Ectodermal cell (in vitro differentiated cells): ENCODE measurements around the gene CCBE1.

Source experiments
- H3K27ac ChIP-seq: 2 replicates; pipeline ENCODE4 v1.7.0; 2013; ENCODE audit warnings: mild to moderate bottlenecking, low read depth, low read length; ENCODE audit not compliant: insufficient read depth, poor library complexity, severe bottlenecking
- H3K27me3 ChIP-seq: 2 replicates; pipeline ENCODE4 v1.7.0; 2013; ENCODE audit warnings: mild to moderate bottlenecking, low read length; ENCODE audit not compliant: insufficient read depth, control insufficient read depth, poor library complexity, severe bottlenecking
- H3K36me3 ChIP-seq: one replicate; pipeline ENCODE4 v1.7.0; 2013; ENCODE audit warnings: low read length; ENCODE audit not compliant: control insufficient read depth, insufficient read depth
- H3K4me1 ChIP-seq: one replicate; pipeline ENCODE4 v1.7.0; 2013; ENCODE audit warnings: low read length; ENCODE audit not compliant: control insufficient read depth, insufficient read depth
- H3K4me3 ChIP-seq: 2 replicates; pipeline ENCODE4 v1.7.0; 2013; ENCODE audit warnings: low read depth, low read length, control low read depth; ENCODE audit not compliant: insufficient read depth
- H3K9me3 ChIP-seq: 2 replicates; pipeline ENCODE4 v1.7.0; 2013; ENCODE audit warnings: mild to moderate bottlenecking, low read length, moderate library complexity; ENCODE audit not compliant: control insufficient read depth
- WGBS, 2 experiments: methylation state at CpG; one replicate each; pipeline ENCODE4 v1.1.7; 2013; ENCODE audit warnings: missing lambda C conversion rate in 2 of 2; 5-methylcytosine and 5-hydroxymethylcytosine counted together

Gene CCBE1

DNA sequence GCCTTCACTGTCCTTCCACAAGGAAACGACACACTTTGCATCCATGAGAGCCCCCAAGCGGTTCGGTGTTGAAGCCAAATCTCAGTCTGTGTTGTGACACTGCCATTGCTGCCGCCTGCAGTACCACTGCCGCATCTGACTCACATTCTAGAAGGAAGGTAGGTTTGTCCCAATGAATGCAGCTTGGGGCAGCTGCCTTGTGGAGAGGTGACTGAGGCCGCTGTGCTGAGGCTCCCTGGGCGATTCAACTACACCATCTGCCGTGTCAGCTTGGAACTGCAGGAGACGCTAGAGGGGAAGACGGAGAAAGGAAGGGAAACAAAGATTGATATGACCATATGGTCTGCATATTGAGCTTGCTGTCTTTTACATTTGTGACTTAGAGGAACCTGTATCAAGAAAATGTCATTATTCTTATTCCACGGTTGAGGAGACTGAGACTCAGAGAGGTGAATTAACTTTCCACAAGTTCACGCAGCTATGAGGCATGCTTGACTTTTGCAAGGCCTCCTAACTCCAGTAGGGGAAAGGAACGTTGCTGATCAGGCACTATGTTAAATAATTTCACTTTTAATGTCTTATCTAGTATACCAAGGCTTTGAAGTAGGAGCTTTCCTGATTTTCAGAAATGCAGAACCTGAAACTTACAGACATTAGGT is 294.7 kb downstream of the CCBE1 start:
- Histone ChIP-seq H3K36me3 (no peaks in the 10 kb centered on the region), H3K27ac (no peak overlapping the region), H3K9me3 (no peaks in the 10 kb centered on the region), H3K27me3 (no peaks in the 10 kb centered on the region), H3K4me1 (no peaks in the 10 kb centered on the region), H3K4me3 (no peak overlapping the region)
- 14 to 15% methylated on average over 13 of the region's 13 CpGs for WGBS, 2 experiments

DNA sequence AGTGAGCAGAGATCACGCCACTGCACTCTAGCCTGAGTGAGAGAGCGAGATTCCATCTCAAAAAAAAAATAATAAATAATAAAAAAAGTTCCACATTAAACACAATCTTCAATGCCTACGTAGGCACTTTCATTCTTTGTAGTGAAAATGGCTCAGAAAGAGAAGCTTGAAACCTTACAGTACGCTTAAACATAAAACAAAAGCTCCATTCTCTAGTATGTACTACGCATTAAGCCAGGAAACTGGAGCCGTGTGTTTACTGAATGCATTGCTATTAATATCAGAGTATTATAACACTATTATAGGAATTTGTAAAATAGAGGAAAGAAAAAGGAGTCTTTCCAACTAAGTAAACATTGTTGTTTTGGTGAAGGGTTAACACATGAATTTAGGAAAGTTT is 296.8 kb downstream of the CCBE1 start:
- no peaks in the 10 kb centered on the region for H3K9me3 ChIP-seq
- 89 to 96% methylated on average over 3 to 4 of the region's 6 CpGs for WGBS, 2 experiments
- no peaks in the 10 kb centered on the region for H3K36me3 ChIP-seq
- no peaks in the 10 kb centered on the region for H3K4me1 ChIP-seq
- no peak overlapping the region for H3K27ac ChIP-seq
- no peaks in the 10 kb centered on the region for H3K27me3 ChIP-seq
- H3K4me3 ChIP-seq: no peak overlapping the region

GRCh38 chr18:59395226-59396175 is 301.7 kb downstream of the CCBE1 start:
- Histone ChIP-seq H3K4me3 (no peak overlapping the region), H3K4me1 (no peaks in the 10 kb centered on the region), H3K27me3 (peaks cover 39% of the 10 kb centered on the region), H3K9me3 (no peaks in the 10 kb centered on the region), H3K27ac (no peak overlapping the region), H3K36me3 (no peaks in the 10 kb centered on the region)
- WGBS, 2 experiments: 76 to 84% methylated on average over 9 to 10 of the region's 10 CpGs

- H3K36me3 ChIP-seq: no peaks in the 10 kb centered on the region
- no peaks in the 10 kb centered on the region for H3K9me3 ChIP-seq
- WGBS, 2 experiments: 90 to 93% methylated on average over 3 of the region's 3 CpGs
- H3K4me3 ChIP-seq: no peak overlapping the region
- H3K27me3 ChIP-seq: peaks cover 59% of the 10 kb centered on the region
- H3K4me1 ChIP-seq: no peaks in the 10 kb centered on the region
- no peak overlapping the region for H3K27ac ChIP-seq
Observed at GRCh38 chr18:59393381-59393780, 303.8 kb downstream of the CCBE1 start.

- Histone ChIP-seq H3K36me3 (no peaks in the 10 kb centered on the region), H3K4me1 (peaks cover 15% of the 10 kb centered on the region), H3K27ac (no peak overlapping the region), H3K4me3 (no peak overlapping the region), H3K9me3 (no peaks in the 10 kb centered on the region), H3K27me3 (peaks cover 94% of the 10 kb centered on the region)
- 80 to 83% methylated on average over 4 of the region's 4 CpGs for WGBS, 2 experiments
Observed at GRCh38 chr18:59388817-59389216, 308.4 kb downstream of the CCBE1 start.

DNA sequence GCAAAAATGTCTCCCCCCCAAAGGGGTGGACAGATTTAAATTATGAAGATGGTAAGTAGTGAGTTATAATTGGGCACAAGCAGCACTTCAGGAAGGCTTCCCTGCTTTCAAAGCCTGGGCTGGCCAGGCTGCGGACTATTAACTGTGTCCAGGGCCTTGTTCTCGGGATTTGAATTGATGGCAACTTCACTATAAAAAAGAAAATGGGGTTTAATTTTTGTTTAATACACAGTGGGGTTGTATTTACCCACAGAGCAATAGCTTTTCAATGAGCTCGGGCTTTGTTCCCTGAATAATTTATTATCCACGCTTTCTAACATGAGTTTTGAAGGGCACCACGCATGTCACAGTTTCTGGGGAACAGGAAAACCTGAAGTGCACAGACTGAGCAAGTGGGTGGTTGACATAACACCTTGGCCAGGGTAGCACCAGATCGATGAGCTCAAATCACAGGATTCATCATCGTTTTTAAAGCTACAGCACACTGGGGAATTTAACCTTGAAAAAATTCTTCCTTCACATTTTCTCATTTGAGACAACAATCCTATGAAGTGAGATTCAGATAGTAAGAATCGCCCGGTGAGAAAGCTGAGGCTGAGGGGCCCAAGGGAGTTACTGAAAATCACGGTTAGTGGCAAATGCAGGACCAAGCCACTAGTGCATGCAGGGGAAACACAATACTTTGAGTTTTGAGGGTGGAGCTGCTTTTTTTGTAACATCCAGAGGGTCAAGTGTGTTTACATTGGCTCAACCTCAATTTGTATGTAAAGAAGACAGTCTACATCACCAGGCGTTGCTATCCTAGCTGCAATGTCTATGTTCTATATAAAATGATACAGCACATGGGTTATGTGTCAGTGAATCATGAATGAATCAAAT is 309.3 kb downstream of the CCBE1 start:
- WGBS, 2 experiments: 76 to 79% methylated on average over 11 of the region's 11 CpGs
- Histone ChIP-seq H3K9me3 (no peaks in the 10 kb centered on the region), H3K4me1 (peaks cover 15% of the 10 kb centered on the region), H3K27ac (no peak overlapping the region), H3K36me3 (no peaks in the 10 kb centered on the region), H3K27me3 (peaks cover 93% of the 10 kb centered on the region), H3K4me3 (no peak overlapping the region)

DNA sequence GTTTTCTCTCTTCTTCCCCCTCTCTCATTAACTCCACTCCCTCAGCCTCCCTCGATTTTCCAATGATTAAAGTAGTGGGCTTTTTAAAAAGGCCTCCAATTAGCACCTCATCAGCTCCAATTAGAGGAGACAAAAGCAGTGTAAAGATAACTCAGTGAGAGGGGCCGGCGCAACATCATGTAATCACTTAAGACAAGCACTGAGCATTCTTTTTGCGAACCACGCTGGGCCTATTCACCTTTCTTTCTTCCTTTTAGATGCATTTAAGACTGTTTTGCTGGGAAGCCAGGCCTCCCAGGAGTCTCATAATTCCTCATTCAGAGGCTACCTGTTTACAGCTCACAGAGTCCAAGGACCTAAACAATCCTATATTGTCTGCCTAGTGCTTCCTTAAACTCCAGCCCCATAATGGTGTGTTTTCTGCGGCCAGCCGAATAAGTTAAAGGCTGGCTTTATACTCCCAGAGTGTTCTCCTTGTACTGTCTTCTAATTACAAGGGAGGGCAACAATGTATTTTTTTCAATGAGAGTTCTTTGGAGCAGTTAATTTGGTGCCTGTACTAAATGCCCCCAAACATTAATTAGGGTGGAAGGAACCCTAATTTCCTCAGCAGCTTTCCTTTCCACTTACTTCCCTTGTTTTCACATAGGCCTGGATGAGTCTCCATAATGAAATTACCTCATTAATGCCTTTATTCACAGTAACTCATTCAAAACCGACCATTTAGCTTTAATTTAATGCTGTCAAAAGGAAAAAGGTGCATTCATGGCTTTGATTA is 310.1 kb downstream of the CCBE1 start:
- Histone ChIP-seq H3K4me3 (no peak overlapping the region), H3K27me3 (peaks cover 93% of the 10 kb centered on the region)

GRCh38 chr18:59385191-59385590 is 312.0 kb downstream of the CCBE1 start:
- peaks cover 15% of the 10 kb centered on the region for H3K4me1 ChIP-seq
- peaks cover 93% of the 10 kb centered on the region for H3K27me3 ChIP-seq
- H3K27ac ChIP-seq: no peak overlapping the region
- no peaks in the 10 kb centered on the region for H3K36me3 ChIP-seq
- no peak overlapping the region for H3K4me3 ChIP-seq
- WGBS, 2 experiments: 86 to 88% methylated on average over 4 of the region's 4 CpGs
- H3K9me3 ChIP-seq: no peaks in the 10 kb centered on the region

More for the DNA sequence above, 310.1 kb downstream of the CCBE1 start:
- Histone ChIP-seq H3K4me1 (peaks cover 15% of the 10 kb centered on the region), H3K9me3 (no peaks in the 10 kb centered on the region), H3K27ac (no peak overlapping the region), H3K36me3 (no peaks in the 10 kb centered on the region)
- WGBS, 2 experiments: 13 to 14% methylated on average over 7 to 8 of the region's 8 CpGs

DNA sequence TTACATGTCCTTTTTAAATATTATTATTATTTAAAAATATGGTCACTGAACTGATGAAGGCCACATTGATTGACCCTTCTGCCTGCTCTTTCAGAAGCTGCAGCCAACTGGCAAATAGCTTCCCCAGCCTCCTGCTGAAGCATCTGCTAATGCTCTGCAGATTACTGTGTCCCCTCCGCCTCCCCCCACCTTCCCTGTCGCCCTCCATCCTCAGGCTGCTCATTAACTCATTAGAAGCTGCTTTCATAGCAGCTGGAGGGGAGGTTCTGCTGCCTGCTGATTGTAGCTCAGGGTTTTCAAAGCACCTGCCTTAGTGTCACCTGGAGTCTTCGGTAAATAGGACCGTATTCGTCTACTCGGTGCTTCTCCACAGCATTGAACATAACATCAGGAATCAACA is 313.4 kb downstream of the CCBE1 start:
- Histone ChIP-seq H3K27ac (no peak overlapping the region), H3K4me1 (peaks cover 15% of the 10 kb centered on the region), H3K36me3 (no peaks in the 10 kb centered on the region), H3K9me3 (no peaks in the 10 kb centered on the region), H3K4me3 (no peak overlapping the region), H3K27me3 (peaks cover 95% of the 10 kb centered on the region)
- 35 to 39% methylated on average over 6 of the region's 6 CpGs for WGBS, 2 experiments
